ENCODE results near the gene AHSA1. TPM values are rescaled to one million over a fixed set of nuclear protein-coding genes. Genes with fewer than 3 reads are reported as not detected.
A peak's percentile ranks its signal among the peaks of the same experiment; 100 is the strongest.

The AHSA1 gene
- total RNA-seq, 2 donors from 2014 or later: 112 to 316 TPM

GRCh38 chr14:77490347-77490986 is 32.6 kb downstream of the AHSA1 start:
- DNase-seq: no peak
- Histone ChIP-seq H3K27me3 (no peaks in the 10 kb centered on the region), H3K9me3 (no peaks in the 10 kb centered on the region), H3K36me3 (no peaks in the 10 kb centered on the region), H3K4me1 (no peaks in the 10 kb centered on the region), H3K4me3 (no peak overlapping the region), H3K27ac (no peak overlapping the region), H3K9ac (ENCODE audit: low read depth in 2 of 2, low read length in 2 of 2) (no peak overlapping the region)
- no peak for TF ChIP-seq CTCF (IDR thresholded peaks at IDR 0.05)
- intact Hi-C loops (cut with DNase I): no loop called here

- Histone ChIP-seq H3K9me3 (no peaks in the 10 kb centered on the region), H3K4me1 (no peaks in the 10 kb centered on the region), H3K27ac (no peak overlapping the region), H3K9ac (ENCODE audit: low read depth in 2 of 2, low read length in 2 of 2) (no peak overlapping the region), H3K36me3 (no peaks in the 10 kb centered on the region), H3K27me3 (no peaks in the 10 kb centered on the region), H3K4me3 (no peak overlapping the region)
- no peak for DNase-seq
- no peak for TF ChIP-seq CTCF (IDR thresholded peaks at IDR 0.05)
- intact Hi-C loops (cut with DNase I): no loop called here
Measured at GRCh38 chr14:77491056-77491455, 33.2 kb downstream of the AHSA1 start.

- H3K9ac ChIP-seq (ENCODE audit: low read depth in 2 of 2, low read length in 2 of 2): no peak overlapping the region
- DNase-seq: no peak
Measured at GRCh38 chr14:77495334-77495733, 37.4 kb downstream of the AHSA1 start.

GRCh38 chr14:77498120-77498979 is 40.5 kb downstream of the AHSA1 start, which contains the start of gene ISM2:
TSS of gene ISM2 (minus strand) at chr14:77498816. CDS start at chr14:77498793, 23 bp downstream.
- Histone ChIP-seq H3K27me3 (peaks cover 24% of the 10 kb centered on the region), H3K4me3 (peak within 1 kb of the TSS; percentile 51), H3K4me1 (peaks cover 5% of the 10 kb centered on the region), H3K9me3 (no peaks in the 10 kb centered on the region), H3K27ac (no peak within 1 kb of the TSS), H3K36me3 (no peaks in the 10 kb centered on the region), H3K9ac (ENCODE audit: low read depth in 2 of 2, low read length in 2 of 2) (no peak within 1 kb of the TSS)
- intact Hi-C loops (cut with DNase I): no loop called here
- no peak for DNase-seq
- TF ChIP-seq CTCF (IDR thresholded peaks at IDR 0.05): no peak

More at GRCh38 chr14:77495334-77495733, 37.4 kb downstream of the AHSA1 start:
- peaks cover 5% of the 10 kb centered on the region for H3K4me1 ChIP-seq
- H3K4me3 ChIP-seq: no peak overlapping the region
- no peak overlapping the region for H3K27ac ChIP-seq
- no peaks in the 10 kb centered on the region for H3K9me3 ChIP-seq
- intact Hi-C loops (cut with DNase I): no loop called here
- no peaks in the 10 kb centered on the region for H3K36me3 ChIP-seq
- no peak for TF ChIP-seq CTCF (IDR thresholded peaks at IDR 0.05)
- peaks cover 24% of the 10 kb centered on the region for H3K27me3 ChIP-seq

DNA sequence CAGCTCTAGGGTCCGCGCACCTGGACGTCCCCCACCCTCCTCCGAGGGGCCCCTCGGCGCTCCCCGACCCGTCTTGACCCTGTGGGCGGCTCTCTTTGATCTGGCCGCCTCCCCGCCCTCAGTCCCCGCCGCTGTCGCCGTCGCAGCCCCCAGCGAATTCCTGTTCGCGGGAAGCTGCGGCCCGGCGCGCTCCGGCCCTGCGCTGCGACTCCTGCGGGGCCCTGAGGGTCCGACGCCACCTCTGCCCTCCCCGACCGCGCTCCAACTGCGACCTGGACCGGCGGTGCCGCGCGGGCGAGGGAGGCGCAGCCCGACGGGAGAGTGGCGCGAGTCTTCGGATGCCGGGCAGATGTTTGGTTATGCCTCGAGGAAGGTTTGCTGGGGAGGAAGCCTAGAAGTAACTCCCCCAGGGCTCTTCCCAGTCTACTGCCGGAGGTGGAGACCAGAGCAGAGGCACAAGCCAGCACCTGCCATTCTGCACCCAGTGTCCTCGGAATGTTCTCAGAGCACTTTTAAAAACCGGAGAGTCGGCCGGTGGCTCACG is 41.2 kb downstream of the AHSA1 start:
- H3K4me1 ChIP-seq: peaks cover 5% of the 10 kb centered on the region
- no peak overlapping the region for H3K9ac ChIP-seq (ENCODE audit: low read depth in 2 of 2, low read length in 2 of 2)
- TF ChIP-seq CTCF (IDR thresholded peaks at IDR 0.05): no peak
- no peaks in the 10 kb centered on the region for H3K36me3 ChIP-seq
- no peak overlapping the region for H3K27ac ChIP-seq
- no peaks in the 10 kb centered on the region for H3K9me3 ChIP-seq
- peaks cover 24% of the 10 kb centered on the region for H3K27me3 ChIP-seq
- no peak for DNase-seq
- peak overlapping the region; percentile 51 for H3K4me3 ChIP-seq
- intact Hi-C loops (cut with DNase I): no loop called here
